Suprapubic skin (tissue), 4 donors: ENCODE data around the gene PHACTR1. TPM values are rescaled to one million over a fixed set of nuclear protein-coding genes. Genes with fewer than 3 reads are reported as not detected.

Experiments used
- DNase-seq, 2 donors: peaks; one replicate each; pipeline ENCODE4 v3.0.0-alpha.2; 2019; ENCODE audit warnings: low spot score in 2 of 2
- H3K27ac ChIP-seq: fragments of 200-600 bp; sonication (generic); one replicate; pipeline ENCODE4 v1.5.1; 2019
- H3K27me3 ChIP-seq: fragments of 200-600 bp; sonication (generic); one replicate; pipeline ENCODE4 v1.5.1; 2019
- H3K36me3 ChIP-seq: fragments of 200-600 bp; sonication (generic); one replicate; pipeline ENCODE4 v1.5.1; 2019
- H3K4me1 ChIP-seq: fragments of 200-600 bp; sonication (generic); one replicate; pipeline ENCODE4 v1.5.1; 2019
- H3K4me3 ChIP-seq: fragments of 200-600 bp; sonication (generic); one replicate; pipeline ENCODE4 v1.5.1; 2019; ENCODE audit warnings: mild to moderate bottlenecking
- H3K9me3 ChIP-seq: fragments of 200-600 bp; sonication (generic); one replicate; pipeline ENCODE4 v1.5.1; 2019
- EP300 ChIP-seq: sonication (generic); formaldehyde crosslinking; IDR thresholded peaks from one replicate; pipeline ENCODE4 v1.6.1; 2017; ENCODE audit warnings: antibody characterized with exemption
- POLR2A ChIP-seq, 2 donors: fragments of 450-650 bp; IDR thresholded peaks; one replicate each; pipeline ENCODE4 v1.6.1; 2017; ENCODE audit warnings: antibody characterized with exemption in 2 of 2, mild to moderate bottlenecking in 2 of 2, moderate library complexity in 2 of 2
- POLR2AphosphoS5 ChIP-seq, 3 donors: sonication (generic); formaldehyde crosslinking; IDR thresholded peaks; one replicate each; pipeline ENCODE4 v1.6.1; 2017; ENCODE audit warnings: antibody characterized with exemption in 3 of 3
- WGBS: methylation state at CpG from one replicate; pipeline ENCODE4 v1.1.5; 2018; 5-methylcytosine and 5-hydroxymethylcytosine counted together
- total RNA-seq, 4 donors: library from RNA; depleted of rRNA; stranded (reverse); fragments of >200 nt; gene quantifications; one replicate each; pipeline ENCODE4 v1.1.0, GENCODE V29; 2016
- TF ChIP-seq, protein P1 (sequence below), 2 donors: fragments of 200-600 bp in 1 of 2; fragments of 450-650 bp in 1 of 2; sonication (generic) in 1 of 2; IDR thresholded peaks; one replicate each; pipeline ENCODE4 v1.5.1; 2016 to 2019; ENCODE audit warnings: antibody characterized with exemption in 2 of 2, mild to moderate bottlenecking in 1 of 2, moderate library complexity in 1 of 2

The PHACTR1 gene
- total RNA-seq, 4 donors from 2014 or later, result 4.0 to 8.2 (median 6.4) TPM

GRCh38 chr6:12779772-12780171, 63.2 kb downstream of the PHACTR1 start:
- no peaks in the 10 kb centered on the region for H3K9me3 ChIP-seq
- 96% methylated on average over 2 of the region's 2 CpGs for WGBS
- H3K27ac ChIP-seq, result no peak overlapping the region
- no peaks in the 10 kb centered on the region for H3K27me3 ChIP-seq
- TF ChIP-seq POLR2AphosphoS5 (IDR thresholded peaks at IDR 0.05) (no peak), POLR2A (IDR thresholded peaks at IDR 0.05) (no peak), EP300 (no peak)
- TF ChIP-seq, protein P1, sequence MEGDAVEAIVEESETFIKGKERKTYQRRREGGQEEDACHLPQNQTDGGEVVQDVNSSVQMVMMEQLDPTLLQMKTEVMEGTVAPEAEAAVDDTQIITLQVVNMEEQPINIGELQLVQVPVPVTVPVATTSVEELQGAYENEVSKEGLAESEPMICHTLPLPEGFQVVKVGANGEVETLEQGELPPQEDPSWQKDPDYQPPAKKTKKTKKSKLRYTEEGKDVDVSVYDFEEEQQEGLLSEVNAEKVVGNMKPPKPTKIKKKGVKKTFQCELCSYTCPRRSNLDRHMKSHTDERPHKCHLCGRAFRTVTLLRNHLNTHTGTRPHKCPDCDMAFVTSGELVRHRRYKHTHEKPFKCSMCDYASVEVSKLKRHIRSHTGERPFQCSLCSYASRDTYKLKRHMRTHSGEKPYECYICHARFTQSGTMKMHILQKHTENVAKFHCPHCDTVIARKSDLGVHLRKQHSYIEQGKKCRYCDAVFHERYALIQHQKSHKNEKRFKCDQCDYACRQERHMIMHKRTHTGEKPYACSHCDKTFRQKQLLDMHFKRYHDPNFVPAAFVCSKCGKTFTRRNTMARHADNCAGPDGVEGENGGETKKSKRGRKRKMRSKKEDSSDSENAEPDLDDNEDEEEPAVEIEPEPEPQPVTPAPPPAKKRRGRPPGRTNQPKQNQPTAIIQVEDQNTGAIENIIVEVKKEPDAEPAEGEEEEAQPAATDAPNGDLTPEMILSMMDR (IDR thresholded peaks at IDR 0.05), result no peak
- H3K4me3 ChIP-seq, result no peak overlapping the region
- no peak for DNase-seq
- H3K4me1 ChIP-seq, result no peaks in the 10 kb centered on the region
- no peaks in the 10 kb centered on the region for H3K36me3 ChIP-seq

DNA sequence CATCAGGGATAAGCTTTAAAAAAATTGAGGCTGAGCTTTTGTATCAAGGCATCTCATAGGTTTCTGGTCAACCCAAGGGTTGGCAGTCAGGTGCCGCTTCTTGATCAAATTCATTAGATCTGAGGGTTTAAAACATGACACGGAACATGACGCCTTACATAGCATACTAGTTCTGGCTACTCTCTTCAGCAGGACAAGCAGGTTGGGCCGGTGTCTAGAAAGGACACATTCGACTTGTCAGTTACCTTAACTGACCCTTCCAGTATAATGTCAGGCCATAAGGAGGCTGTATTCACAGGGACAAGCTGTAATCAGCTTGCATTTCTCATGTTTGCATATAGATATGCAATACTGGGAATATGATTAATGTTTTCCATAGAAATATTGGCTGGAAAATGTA, 65.6 kb downstream of the PHACTR1 start:
- H3K27ac ChIP-seq, result no peak overlapping the region
- TF ChIP-seq EP300, result no peak
- no peak for TF ChIP-seq POLR2AphosphoS5 (IDR thresholded peaks at IDR 0.05)
- no peak for TF ChIP-seq POLR2A (IDR thresholded peaks at IDR 0.05)
- H3K36me3 ChIP-seq, result no peaks in the 10 kb centered on the region
- no peaks in the 10 kb centered on the region for H3K27me3 ChIP-seq
- WGBS, result 95% methylated on average over 5 of the region's 5 CpGs
- DNase-seq, result no peak
- H3K4me1 ChIP-seq, result no peaks in the 10 kb centered on the region
- H3K9me3 ChIP-seq, result no peaks in the 10 kb centered on the region
- no peak overlapping the region for H3K4me3 ChIP-seq

- Histone ChIP-seq H3K4me3 (no peak overlapping the region), H3K27ac (no peak overlapping the region), H3K4me1 (no peaks in the 10 kb centered on the region), H3K36me3 (no peaks in the 10 kb centered on the region), H3K27me3 (no peaks in the 10 kb centered on the region), H3K9me3 (no peaks in the 10 kb centered on the region)
- DNase-seq, result no peak
- TF ChIP-seq POLR2AphosphoS5 (IDR thresholded peaks at IDR 0.05) (no peak), POLR2A (IDR thresholded peaks at IDR 0.05) (no peak), EP300 (no peak)
- TF ChIP-seq, protein P1 (IDR thresholded peaks at IDR 0.05), result no peak
- WGBS, result 77% methylated on average over 5 of the region's 5 CpGs
These were observed 68.7 kb downstream of the PHACTR1 start for GRCh38 chr6:12785301-12785700.

GRCh38 chr6:12785921-12786320, 69.4 kb downstream of the PHACTR1 start:
- no peak overlapping the region for H3K27ac ChIP-seq
- H3K4me1 ChIP-seq, result no peaks in the 10 kb centered on the region
- H3K27me3 ChIP-seq, result no peaks in the 10 kb centered on the region
- no peaks in the 10 kb centered on the region for H3K36me3 ChIP-seq
- TF ChIP-seq POLR2A (IDR thresholded peaks at IDR 0.05) (no peak), POLR2AphosphoS5 (IDR thresholded peaks at IDR 0.05) (no peak), EP300 (no peak)
- TF ChIP-seq, protein P1 (IDR thresholded peaks at IDR 0.05), result no peak
- H3K9me3 ChIP-seq, result no peaks in the 10 kb centered on the region
- H3K4me3 ChIP-seq, result no peak overlapping the region
- 75% methylated on average over 4 of the region's 4 CpGs for WGBS
- DNase-seq, result no peak

GRCh38 chr6:12791371-12791770, 74.8 kb downstream of the PHACTR1 start:
- Histone ChIP-seq H3K36me3 (no peaks in the 10 kb centered on the region), H3K4me1 (no peaks in the 10 kb centered on the region), H3K9me3 (no peaks in the 10 kb centered on the region), H3K27me3 (peaks cover 3% of the 10 kb centered on the region), H3K4me3 (no peak overlapping the region), H3K27ac (no peak overlapping the region)
- 86% methylated on average over 6 of the region's 6 CpGs for WGBS
- TF ChIP-seq, protein P1 (IDR thresholded peaks at IDR 0.05), result no peak
- TF ChIP-seq POLR2AphosphoS5 (IDR thresholded peaks at IDR 0.05), result no peak
- no peak for TF ChIP-seq EP300
- TF ChIP-seq POLR2A (IDR thresholded peaks at IDR 0.05), result no peak
- DNase-seq, result no peak

- H3K36me3 ChIP-seq, result no peaks in the 10 kb centered on the region
- no peaks in the 10 kb centered on the region for H3K4me1 ChIP-seq
- H3K27me3 ChIP-seq, result peaks cover 7% of the 10 kb centered on the region
- no peaks in the 10 kb centered on the region for H3K9me3 ChIP-seq
- TF ChIP-seq POLR2AphosphoS5 (IDR thresholded peaks at IDR 0.05) (no peak), POLR2A (IDR thresholded peaks at IDR 0.05) (no peak), EP300 (no peak)
- TF ChIP-seq, protein P1 (IDR thresholded peaks at IDR 0.05), result no peak
- no peak overlapping the region for H3K27ac ChIP-seq
- DNase-seq, result no peak
- WGBS, result 75% methylated on average over 4 of the region's 4 CpGs
- no peak overlapping the region for H3K4me3 ChIP-seq
These were observed 81.8 kb downstream of the PHACTR1 start for GRCh38 chr6:12798326-12798725.
